Upper lobe of right lung (tissue), 1 donor: ENCODE results near the gene TMEM179B. TPM values are rescaled to one million over a fixed set of nuclear protein-coding genes. Genes with fewer than 3 reads are reported as not detected.

Source experiments
- ATAC-seq: fragments of 200-7000 bp; cut with Tn5 transposase; one replicate; pipeline ENCODE4 v1.9.1; 2020; ENCODE audit warnings: mild to moderate bottlenecking, moderate library complexity
- DNase-seq: peaks from one replicate; pipeline ENCODE4 v3.0.0-alpha.2; 2020
- H3K27ac ChIP-seq: fragments of 200-600 bp; one replicate; pipeline ENCODE4 v1.8.0; 2022
- H3K27me3 ChIP-seq: fragments of 200-600 bp; one replicate; pipeline ENCODE4 v1.8.0; 2022; ENCODE audit warnings: mild to moderate bottlenecking
- H3K36me3 ChIP-seq: fragments of 200-600 bp; one replicate; pipeline ENCODE4 v1.8.0; 2022
- H3K4me1 ChIP-seq: fragments of 200-600 bp; one replicate; pipeline ENCODE4 v1.8.0; 2022
- H3K4me3 ChIP-seq: fragments of 200-600 bp; one replicate; pipeline ENCODE4 v1.8.0; 2022; ENCODE audit warnings: mild to moderate bottlenecking
- H3K9me3 ChIP-seq: fragments of 200-600 bp; one replicate; pipeline ENCODE4 v1.8.0; 2022
- CTCF ChIP-seq: fragments of 200-600 bp; IDR thresholded peaks from one replicate; pipeline ENCODE4 v1.8.0; 2022; ENCODE audit warnings: antibody characterized with exemption
- intact Hi-C: fragments of 100-400 bp; cut with DNase I; formaldehyde crosslinking; loops from one replicate; pipeline ENCODE4 v1.11.0; 2022
- total RNA-seq: library from RNA; stranded (reverse); fragmentation: NEBNext Ultra II Directional; extraction: Animal tissue kit (Norgen Biotek cat#: 25700); gene quantifications from one replicate; pipeline ENCODE4 v1.2.1, GENCODE V29; 2021
- donor health status: DM: no; HTN: yes; CAD: no; lungs with severe emphysema.

Gene TMEM179B
- total RNA-seq, 1 donor from 2014 or later = 52.4 TPM

- peak within 1 kb of the TSS; percentile 92 for H3K27ac ChIP-seq
- H3K27me3 ChIP-seq = no peaks in the 10 kb centered on the region
- TF ChIP-seq CTCF = no peak
- DNase-seq (peak; percentile 99), ATAC-seq (peak; percentile 97)
- H3K4me1 ChIP-seq = peaks cover 22% of the 10 kb centered on the region
- H3K4me3 ChIP-seq = peak within 1 kb of the TSS; percentile 80
- H3K36me3 ChIP-seq = peaks cover 23% of the 10 kb centered on the region
- intact Hi-C loops = no loop called here
- no peaks in the 10 kb centered on the region for H3K9me3 ChIP-seq
These were observed 15.8 kb upstream of the TMEM179B start, which contains the start of gene TAF6L for GRCh38 chr11:62771144-62772021. Gene TAF6L (plus strand): TSS chr11:62771396. CDS start chr11:62775784, 4,388 bp downstream.

GRCh38 chr11:62774407-62774806, 12.8 kb upstream of the TMEM179B start:
- TF ChIP-seq CTCF = no peak
- no peaks in the 10 kb centered on the region for H3K27me3 ChIP-seq
- peaks cover 34% of the 10 kb centered on the region for H3K36me3 ChIP-seq
- DNase-seq = no peak
- H3K9me3 ChIP-seq = no peaks in the 10 kb centered on the region
- peaks cover 22% of the 10 kb centered on the region for H3K4me1 ChIP-seq
- ATAC-seq = no peak
- intact Hi-C loops = no loop called here
- no peak overlapping the region for H3K4me3 ChIP-seq
- no peak overlapping the region for H3K27ac ChIP-seq

GRCh38 chr11:62775646-62776045, 11.6 kb upstream of the TMEM179B start:
- Histone ChIP-seq H3K4me1 (peaks cover 12% of the 10 kb centered on the region), H3K27me3 (no peaks in the 10 kb centered on the region), H3K27ac (no peak overlapping the region), H3K4me3 (no peak overlapping the region), H3K9me3 (no peaks in the 10 kb centered on the region), H3K36me3 (peaks cover 44% of the 10 kb centered on the region)
- intact Hi-C loops = no loop called here
- ATAC-seq (no peak), DNase-seq (no peak)
- no peak for TF ChIP-seq CTCF

- no peaks in the 10 kb centered on the region for H3K27me3 ChIP-seq
- peak; percentile 33 for ATAC-seq
These were observed 9.8 kb upstream of the TMEM179B start for GRCh38 chr11:62777389-62777788.

GRCh38 chr11:62778441-62778840, 8.8 kb upstream of the TMEM179B start:
- Histone ChIP-seq H3K4me3 (no peak overlapping the region), H3K9me3 (no peaks in the 10 kb centered on the region), H3K27me3 (no peaks in the 10 kb centered on the region), H3K4me1 (no peaks in the 10 kb centered on the region), H3K36me3 (peaks cover 54% of the 10 kb centered on the region), H3K27ac (no peak overlapping the region)
- no peak for TF ChIP-seq CTCF
- intact Hi-C loops = no loop called here
- peak; percentile 40 for ATAC-seq
- DNase-seq = no peak

More at GRCh38 chr11:62777389-62777788, 9.8 kb upstream of the TMEM179B start:
- Histone ChIP-seq H3K9me3 (no peaks in the 10 kb centered on the region), H3K27ac (no peak overlapping the region), H3K36me3 (peaks cover 49% of the 10 kb centered on the region), H3K4me3 (no peak overlapping the region), H3K4me1 (peaks cover 2% of the 10 kb centered on the region)
- no peak for TF ChIP-seq CTCF
- intact Hi-C loops = no loop called here
- DNase-seq = no peak
